Astrocyte (in vitro differentiated cells and primary cell): ENCODE measurements around the gene TRIO. TPM values are rescaled to one million over a fixed set of nuclear protein-coding genes. Genes with fewer than 3 reads are reported as not detected.
A peak's percentile ranks its signal among the peaks of the same experiment; 100 is the strongest.

ENCODE experiments used
- DNase-seq: peaks from one replicate; pipeline ENCODE4 v3.0.0-alpha.2; 2010; ENCODE audit warnings: low read depth
- FAIRE-seq: peaks from 2 replicates; lab custom pipeline; 2011; peaks lifted over from hg19 to GRCh38; lab: Jason Lieb, UNC
- H2AFZ ChIP-seq: 2 replicates; pipeline ENCODE4 v1.6.0; 2012; ENCODE audit warnings: low read depth, low read length, inconsistent platforms
- H3K27ac ChIP-seq: 2 replicates; pipeline ENCODE4 v1.5.1; 2011; ENCODE audit warnings: low read depth, low read length, inconsistent platforms
- H3K27me3 ChIP-seq: 2 replicates; pipeline ENCODE4 v1.6.0; 2011; ENCODE audit warnings: low read length, inconsistent platforms; ENCODE audit not compliant: insufficient read depth
- H3K36me3 ChIP-seq: 2 replicates; pipeline ENCODE4 v1.5.1; 2011; ENCODE audit warnings: low read length, inconsistent platforms; ENCODE audit not compliant: insufficient read depth
- H3K4me1 ChIP-seq: 2 replicates; pipeline ENCODE4 v1.5.1; 2011; ENCODE audit warnings: low read length, inconsistent platforms; ENCODE audit not compliant: insufficient read depth
- H3K4me2 ChIP-seq: 2 replicates; pipeline ENCODE4 v1.6.0; 2012; ENCODE audit warnings: low read length, inconsistent platforms
- H3K4me3 ChIP-seq: 2 replicates; pipeline ENCODE4 v1.5.1; 2011; ENCODE audit warnings: low read depth, mild to moderate bottlenecking, low read length, inconsistent platforms; ENCODE audit not compliant: insufficient read depth
- H3K79me2 ChIP-seq: 2 replicates; pipeline ENCODE4 v1.6.0; 2012; ENCODE audit warnings: mild to moderate bottlenecking, low read length, inconsistent platforms; ENCODE audit not compliant: insufficient read depth
- H3K9ac ChIP-seq: 2 replicates; pipeline ENCODE4 v1.6.0; 2012; ENCODE audit warnings: mild to moderate bottlenecking, low read length, inconsistent platforms
- H3K9me3 ChIP-seq: 2 replicates; pipeline ENCODE4 v1.5.1; 2012; ENCODE audit warnings: low read depth, mild to moderate bottlenecking, low read length, inconsistent platforms; ENCODE audit not compliant: insufficient read depth
- H4K20me1 ChIP-seq: 2 replicates; pipeline ENCODE4 v1.6.0; 2012; ENCODE audit warnings: low read length, inconsistent platforms; ENCODE audit not compliant: insufficient read depth
- H3K27ac Mint-ChIP-seq: one replicate; pipeline ENCODE4 v1.8.0; 2021; ENCODE audit warnings: mild to moderate bottlenecking, mixed read lengths; ENCODE audit not compliant: unreplicated experiment
- H3K27me3 Mint-ChIP-seq: one replicate; pipeline ENCODE4 v1.8.0; 2021; ENCODE audit warnings: low read depth, mixed read lengths; ENCODE audit not compliant: unreplicated experiment
- H3K36me3 Mint-ChIP-seq: one replicate; pipeline ENCODE4 v1.8.0; 2021; ENCODE audit warnings: low read depth, mixed read lengths; ENCODE audit not compliant: unreplicated experiment
- H3K4me1 Mint-ChIP-seq: one replicate; pipeline ENCODE4 v1.8.0; 2021; ENCODE audit warnings: low read depth, mixed read lengths; ENCODE audit not compliant: unreplicated experiment
- H3K4me3 Mint-ChIP-seq: one replicate; pipeline ENCODE4 v1.8.0; 2021; ENCODE audit warnings: mild to moderate bottlenecking, moderate library complexity, mixed read lengths; ENCODE audit not compliant: unreplicated experiment
- H3K9me3 Mint-ChIP-seq: one replicate; pipeline ENCODE4 v1.8.0; 2021; ENCODE audit warnings: mild to moderate bottlenecking, mixed read lengths; ENCODE audit not compliant: unreplicated experiment
- CTCF ChIP-seq: IDR thresholded peaks from 2 replicates; pipeline ENCODE4 v1.5.1; 2011; ENCODE audit warnings: low read depth, mild to moderate bottlenecking, inconsistent platforms, low read length, moderate library complexity; ENCODE audit not compliant: insufficient read depth
- EZH2 ChIP-seq: IDR thresholded peaks from 2 replicates; pipeline ENCODE4 v1.6.1; 2012; ENCODE audit warnings: mild to moderate bottlenecking, low read length, inconsistent platforms; ENCODE audit not compliant: insufficient read depth
- total RNA-seq: library from RNA; stranded (reverse); gene quantifications from 2 replicates; pipeline ENCODE4 v1.2.1, GENCODE V29; 2021

Gene TRIO
- total RNA-seq, 1 donor from 2014 or later, result 347 TPM

GRCh38 chr5:14177634-14178033 is 34.5 kb downstream of the TRIO start:
- Histone ChIP-seq H3K9ac (peak overlapping the region; percentile 65), H3K4me1 (peaks cover 70% of the 10 kb centered on the region), H3K4me3 (peak overlapping the region; percentile 8), H3K27ac (peak overlapping the region; percentile 90), H3K4me2 (peak overlapping the region; percentile 64), H3K36me3 (no peaks in the 10 kb centered on the region), H4K20me1 (peaks cover 40% of the 10 kb centered on the region), H3K9me3 (no peaks in the 10 kb centered on the region), H3K27me3 (no peaks in the 10 kb centered on the region), H2AFZ (no peak overlapping the region), H3K79me2 (peaks cover 100% of the 10 kb centered on the region)
- H3K9me3 Mint-ChIP-seq, result no peaks in the 10 kb centered on the region
- peaks cover 64% of the 10 kb centered on the region for H3K4me1 Mint-ChIP-seq
- H3K27ac Mint-ChIP-seq, result no peak overlapping the region
- H3K4me3 Mint-ChIP-seq, result no peak overlapping the region
- no peaks in the 10 kb centered on the region for H3K27me3 Mint-ChIP-seq
- FAIRE-seq (no peak), DNase-seq (no peak)
- peaks cover 4% of the 10 kb centered on the region for H3K36me3 Mint-ChIP-seq
- no peak for TF ChIP-seq CTCF
- TF ChIP-seq EZH2, result no peak

GRCh38 chr5:14178091-14178490 is 34.9 kb downstream of the TRIO start:
- Histone ChIP-seq H3K4me3 (peak overlapping the region; percentile 23), H3K27ac (peak overlapping the region; percentile 90), H4K20me1 (peaks cover 36% of the 10 kb centered on the region), H3K36me3 (no peaks in the 10 kb centered on the region), H3K4me2 (peak overlapping the region; percentile 64), H3K9me3 (no peaks in the 10 kb centered on the region), H3K27me3 (no peaks in the 10 kb centered on the region), H3K79me2 (peaks cover 100% of the 10 kb centered on the region), H2AFZ (no peak overlapping the region), H3K9ac (peak overlapping the region; percentile 65), H3K4me1 (peaks cover 70% of the 10 kb centered on the region)
- Mint-ChIP-seq H3K27me3 (no peaks in the 10 kb centered on the region), H3K9me3 (no peaks in the 10 kb centered on the region), H3K36me3 (peaks cover 5% of the 10 kb centered on the region), H3K27ac (peak overlapping the region; percentile 89), H3K4me3 (peak overlapping the region; percentile 22), H3K4me1 (peaks cover 60% of the 10 kb centered on the region)
- DNase-seq (peak; percentile 77), FAIRE-seq (no peak)
- TF ChIP-seq EZH2 (no peak), CTCF (no peak)

GRCh38 chr5:14178671-14179211 is 35.6 kb downstream of the TRIO start:
- Histone ChIP-seq H3K4me2 (peak overlapping the region; percentile 64), H3K4me3 (no peak overlapping the region), H3K79me2 (peaks cover 100% of the 10 kb centered on the region), H2AFZ (no peak overlapping the region), H3K27me3 (no peaks in the 10 kb centered on the region), H3K27ac (peak overlapping the region; percentile 90), H4K20me1 (peaks cover 29% of the 10 kb centered on the region), H3K36me3 (no peaks in the 10 kb centered on the region), H3K9me3 (no peaks in the 10 kb centered on the region), H3K4me1 (peaks cover 72% of the 10 kb centered on the region), H3K9ac (peak overlapping the region; percentile 65)
- peak; percentile 97 for DNase-seq
- peak; percentile 80 for FAIRE-seq
- peak overlapping the region; percentile 89 for H3K27ac Mint-ChIP-seq
- peaks cover 6% of the 10 kb centered on the region for H3K36me3 Mint-ChIP-seq
- peak overlapping the region; percentile 50 for H3K4me3 Mint-ChIP-seq
- H3K4me1 Mint-ChIP-seq, result peaks cover 62% of the 10 kb centered on the region
- H3K27me3 Mint-ChIP-seq, result no peaks in the 10 kb centered on the region
- H3K9me3 Mint-ChIP-seq, result no peaks in the 10 kb centered on the region
- no peak for TF ChIP-seq CTCF
- TF ChIP-seq EZH2, result no peak
